ENCODE measurements around the gene ZNF181. TPM values are rescaled to one million over a fixed set of nuclear protein-coding genes. Genes with fewer than 3 reads are reported as not detected.

The ZNF181 gene
- total and polyA plus RNA-seq, 2 of the 8 experiments (the other 6 are each of a cell fraction or from before 2014, with no cell fraction given), result 2.8 to 7.5 TPM

- no peak overlapping the region for H3K56ac ChIP-seq (replicated peaks; ENCODE audit: insufficient read length, low read depth, low read length)
- H2BK15ac ChIP-seq (ENCODE audit: low read length), result no peak overlapping the region
- no peak overlapping the region for H2BK20ac ChIP-seq (ENCODE audit: low read length)
- no peak overlapping the region for H4K91ac ChIP-seq (replicated peaks; ENCODE audit: insufficient read length, low read length)
- H3K27ac ChIP-seq (ENCODE audit: low read depth, low read length), result no peak overlapping the region
- H3K18ac ChIP-seq (ENCODE audit: extremely low read depth, low read length), result no peak overlapping the region
- no peak overlapping the region for H3K23ac ChIP-seq (ENCODE audit: insufficient read length)
- peaks cover 0 to 5% (median 2%) of the 10 kb centered on the region in 4 experiments; a peak in 3 of 7 replicates for H3K27me3 ChIP-seq (replicated peaks in 1 of 4; ENCODE audit: control insufficient read depth in 3 of 4, extremely low read depth in 1 of 4, insufficient read depth in 3 of 4, low read length in 3 of 4)
- H3K14ac ChIP-seq (ENCODE audit: insufficient read length), result no peak overlapping the region
- H3K23me2 ChIP-seq (ENCODE audit: low read depth, low read length), result peaks cover 6% of the 10 kb centered on the region; the same call in 1 of the 2 replicates
- peak overlapping the region; percentile 75 to 92 for H3K4me2 ChIP-seq (ENCODE audit: insufficient read depth in 1 of 2, low read depth in 2 of 2, low read length in 2 of 2)
- 0 out of 2 replicates have a peak overlapping the region, but pooled peaks have one; percentile 98 for H2AFZ ChIP-seq (ENCODE audit: low read length)
- 0 out of 8 replicates have a peak, but pooled peaks cover 0 to 4% (median 0%) of the 10 kb centered on the region in 4 experiments for H3K36me3 ChIP-seq (ENCODE audit: control insufficient read depth in 2 of 4, insufficient read depth in 4 of 4, low read length in 3 of 4)
- no peak overlapping the region for H3K9ac ChIP-seq (replicated peaks in 1 of 4; ENCODE audit: extremely low read depth in 1 of 4, low read depth in 3 of 4, low read length in 3 of 4)
- H2BK120ac ChIP-seq (replicated peaks; ENCODE audit: low read depth, low read length), result no peak overlapping the region
- no peak overlapping the region for H2AK5ac ChIP-seq (ENCODE audit: low read depth, low read length)
- no peaks in the 10 kb centered on the region for H3K79me1 ChIP-seq (ENCODE audit: low read depth, low read length)
- no peak overlapping the region for H3K4ac ChIP-seq (replicated peaks; ENCODE audit: insufficient read length, low read depth, low read length)
- H2BK5ac ChIP-seq (ENCODE audit: low read depth, low read length), result no peak overlapping the region
- POLR2A ChIA-PET (ENCODE audit: partially characterized antibody), result no interaction called here
- no peak overlapping the region for H4K5ac ChIP-seq (ENCODE audit: insufficient read length, low read depth, low read length)
- CTCF ChIA-PET (ENCODE audit: partially characterized antibody), result no interaction called here
- WGBS, 2 experiments (ENCODE audit: extremely low coverage in 1 of 2, insufficient coverage in 1 of 2, insufficient read length in 1 of 2, insufficient replicate concordance in 2 of 2, low coverage in 1 of 2, low lambda C conversion rate in 2 of 2, missing lambda C conversion rate in 1 of 2), result 59% methylated on average over 2 of the region's 2 CpGs; no CpG with 5 or more reads in 1 of the 2 experiments
- no peak for DNase-seq (ENCODE audit: low read depth in 1 of 2, low spot score in 2 of 2)
- H3K4me3 ChIP-seq (ENCODE audit: extremely low read depth in 1 of 4, insufficient read depth in 2 of 4, low read depth in 3 of 4, low read length in 4 of 4), result peak overlapping the region; percentile 78 to 93 (median 82); a peak in 7 of 8 replicates
- no peaks in the 10 kb centered on the region for H4K20me1 ChIP-seq (replicated peaks in 1 of 2; ENCODE audit: control insufficient read depth in 1 of 2, insufficient read depth in 2 of 2, low read length in 2 of 2)
- H3K9me3 ChIP-seq (ENCODE audit: insufficient read depth in 2 of 2, low read depth in 1 of 2, low read length in 1 of 2), result peaks cover 0 to 3% of the 10 kb centered on the region in 2 experiments; a peak in 1 of 4 replicates
- H4K8ac ChIP-seq (ENCODE audit: extremely low read depth, insufficient read depth, low read length), result no peak overlapping the region
- H3K4me1 ChIP-seq (replicated peaks in 1 of 4; ENCODE audit: control insufficient read depth in 3 of 4, insufficient read depth in 4 of 4, low read length in 3 of 4), result peaks cover 0 to 4% (median 0%) of the 10 kb centered on the region in 4 experiments; a peak in 1 of 7 replicates
- no peak for FAIRE-seq
- H2BK12ac ChIP-seq (ENCODE audit: low read depth, low read length), result no peak overlapping the region
- no peaks in the 10 kb centered on the region for H3K79me2 ChIP-seq (ENCODE audit: control insufficient read depth in 1 of 2, insufficient read depth in 2 of 2, low read length in 2 of 2)
- no peak for TF ChIP-seq TBP (IDR thresholded peaks at IDR 0.05; ENCODE audit: low read depth, low read length)
- no peak for TF ChIP-seq TCF12 (IDR thresholded peaks at IDR 0.05; ENCODE audit: low read depth, low read length)
- no peak for TF ChIP-seq CBX8 (IDR thresholded peaks at IDR 0.05; ENCODE audit: borderline replicate concordance, low read depth, low read length)
- TF ChIP-seq CBX5 (IDR thresholded peaks at IDR 0.05; ENCODE audit: low read depth, low read length), result no peak
- TF ChIP-seq GTF2F1 (IDR thresholded peaks at IDR 0.05; ENCODE audit: borderline replicate concordance, low read depth, low read length), result no peak
Observed at GRCh38 chr19:34773555-34773864, 39.5 kb downstream of the ZNF181 start.
